GM23338 (cell line): ENCODE measurements around the gene SAMD4A. TPM values are rescaled to one million over a fixed set of nuclear protein-coding genes. Genes with fewer than 3 reads are reported as not detected.

Experiments
- ATAC-seq: fragments of 200-7000 bp; cut with Tn5 transposase; 3 replicates; pipeline ENCODE4 v1.9.1; 2020
- DNase-seq: peaks from one replicate; pipeline ENCODE4 v3.0.0-alpha.2; 2015; ENCODE audit warnings: low spot score
- H2AFZ ChIP-seq: fragments of 200-600 bp; sonication (generic); 2 replicates; pipeline ENCODE4 v1.8.0; 2016; ENCODE audit warnings: antibody characterized with exemption, mild to moderate bottlenecking, moderate library complexity
- H3F3A ChIP-seq: fragments of 200-600 bp; sonication (generic); replicated peaks from 2 replicates; pipeline ENCODE4 v1.8.0; 2017; ENCODE audit warnings: antibody characterized with exemption, mixed run types, low read depth
- H3K27ac ChIP-seq: fragments of 200-600 bp; sonication (generic); 2 replicates; pipeline ENCODE4 v1.6.1; 2016; ENCODE audit warnings: low read depth
- H3K27me3 ChIP-seq: fragments of 200-600 bp; sonication (generic); 2 replicates; pipeline ENCODE4 v1.8.0; 2016; ENCODE audit warnings: mild to moderate bottlenecking, mixed run types, moderate library complexity; ENCODE audit not compliant: insufficient read depth
- H3K36me3 ChIP-seq: fragments of 200-600 bp; sonication (generic); 2 replicates; pipeline ENCODE4 v1.8.0; 2016; ENCODE audit warnings: mild to moderate bottlenecking; ENCODE audit not compliant: insufficient read depth
- H3K4me1 ChIP-seq: fragments of 200-600 bp; sonication (generic); 2 replicates; pipeline ENCODE4 v1.8.0; 2016; ENCODE audit warnings: mild to moderate bottlenecking, moderate library complexity; ENCODE audit not compliant: insufficient read depth
- H3K4me2 ChIP-seq: fragments of 200-600 bp; sonication (generic); 2 replicates; pipeline ENCODE4 v1.7.1; 2017; ENCODE audit warnings: mixed run types
- H3K4me3 ChIP-seq: fragments of 200-600 bp; sonication (generic); 2 replicates; pipeline ENCODE4 v1.6.1; 2016; ENCODE audit warnings: mixed run types
- H3K79me2 ChIP-seq: fragments of 200-600 bp; sonication (generic); replicated peaks from 2 replicates; pipeline ENCODE4 v1.8.0; 2017; ENCODE audit warnings: mild to moderate bottlenecking; ENCODE audit not compliant: insufficient read depth
- H3K9me2 ChIP-seq: fragments of 200-600 bp; sonication (generic); 2 replicates; pipeline ENCODE4 v1.8.0; 2017; ENCODE audit not compliant: insufficient read depth
- H4K20me1 ChIP-seq: fragments of 200-600 bp; sonication (generic); replicated peaks from 2 replicates; pipeline ENCODE4 v1.8.0; 2017; ENCODE audit warnings: mild to moderate bottlenecking; ENCODE audit not compliant: insufficient read depth
- H3K27ac Mint-ChIP-seq: 2 replicates; pipeline ENCODE4 v1.8.0; 2020; ENCODE audit warnings: inconsistent platforms, mild to moderate bottlenecking, moderate library complexity, mixed read lengths
- H3K27me3 Mint-ChIP-seq: 3 replicates; pipeline ENCODE4 v1.8.0; 2022; ENCODE audit warnings: low read depth, mild to moderate bottlenecking, moderate library complexity, mixed read lengths, inconsistent platforms; ENCODE audit not compliant: insufficient read depth, poor library complexity
- H3K36me3 Mint-ChIP-seq: 3 replicates; pipeline ENCODE4 v1.8.0; 2021; ENCODE audit warnings: low read depth, mild to moderate bottlenecking, inconsistent platforms, moderate library complexity, mixed read lengths
- H3K4me1 Mint-ChIP-seq: 3 replicates; pipeline ENCODE4 v1.8.0; 2020; ENCODE audit warnings: mild to moderate bottlenecking, inconsistent platforms, mixed read lengths
- H3K4me3 Mint-ChIP-seq: 3 replicates; pipeline ENCODE4 v1.8.0; 2021; ENCODE audit warnings: moderate library complexity, mild to moderate bottlenecking, inconsistent platforms, mixed read lengths
- H3K9me3 Mint-ChIP-seq: 3 replicates; pipeline ENCODE4 v1.8.0; 2020; ENCODE audit warnings: moderate library complexity, mild to moderate bottlenecking, inconsistent platforms, mixed read lengths
- CTCF ChIP-seq, 2 experiments: fragments of 200-600 bp in 1 of 2; sonication (generic) in 1 of 2; conservative IDR thresholded peaks; 2 replicates each; pipeline versions ENCODE4 v1.5.1 to v1.6.1; 2016 to 2017; ENCODE audit warnings: antibody characterized with exemption in 2 of 2, low read depth in 2 of 2, mild to moderate bottlenecking in 2 of 2, moderate library complexity in 1 of 2
- EZH2 ChIP-seq: fragments of 200-600 bp; sonication (generic); IDR thresholded peaks from one replicate; pipeline ENCODE4 v1.8.0; 2017; ENCODE audit warnings: antibody characterized with exemption, mild to moderate bottlenecking, low read depth; ENCODE audit not compliant: unreplicated experiment
- EZH2phosphoT487 ChIP-seq: fragments of 200-600 bp; sonication (generic); IDR thresholded peaks from one replicate; pipeline ENCODE4 v1.8.1; 2018; ENCODE audit warnings: antibody characterized with exemption; ENCODE audit not compliant: unreplicated experiment
- JUNB ChIP-seq: IDR thresholded peaks from one replicate; pipeline ENCODE4 v1.6.1; 2016; ENCODE audit warnings: antibody characterized with exemption; ENCODE audit not compliant: unreplicated experiment
- ZNF462 ChIP-seq: fragments of 250-450 bp; sonication (Bioruptor Pico); IDR thresholded peaks from 2 replicates; pipeline ENCODE4 v1.5.0; 2020; ENCODE audit warnings: mild to moderate bottlenecking, moderate library complexity
- polyA plus RNA-seq: library from polyadenylated mRNA; unstranded; fragments of >200 nt; fragmentation: Nextera tagmentation; extraction: Ambion mirVana; gene quantifications from 2 replicates; pipeline ENCODE4 v1.2.1, GENCODE V29; 2016
- total RNA-seq: library from RNA; depleted of rRNA; stranded (reverse); fragments of >200 nt; shearing (Covaris generic); gene quantifications from 2 replicates; pipeline ENCODE4 v1.2.3, GENCODE V29; 2014

The SAMD4A gene
- total and polyA plus RNA-seq, 2 experiments from 2014 or later, result 1.6 to 6.9 TPM

- no peak for TF ChIP-seq ZNF462 (CRISPR knock-in tag)
Observed at GRCh38 chr14:54773171-54774006, 206.5 kb downstream of the SAMD4A start (continued).

- no peaks in the 10 kb centered on the region for H3F3A ChIP-seq
- no peaks in the 10 kb centered on the region for H3K79me2 ChIP-seq
- H3K27ac ChIP-seq, result no peak overlapping the region
- no peaks in the 10 kb centered on the region for H3K36me3 ChIP-seq
- no peak for TF ChIP-seq EZH2phosphoT487
- no peak for TF ChIP-seq JUNB
- TF ChIP-seq CTCF (conservative IDR thresholded peaks at IDR 0.05; ENCODE audit: low read depth in 2 of 2), result no peak
- no peak for TF ChIP-seq EZH2
- ATAC-seq (no peak), DNase-seq (no peak)
- Mint-ChIP-seq H3K27ac (no peak overlapping the region), H3K4me1 (peaks cover 20% of the 10 kb centered on the region), H3K36me3 (no peaks in the 10 kb centered on the region), H3K27me3 (peaks cover 11% of the 10 kb centered on the region), H3K4me3 (no peak overlapping the region), H3K9me3 (no peaks in the 10 kb centered on the region; the same call in 2 of the 3 replicates)
- no peak overlapping the region for H3K4me2 ChIP-seq
- H3K4me1 ChIP-seq, result peaks cover 7% of the 10 kb centered on the region
- H3K4me3 ChIP-seq, result no peak overlapping the region
- H3K27me3 ChIP-seq, result no peaks in the 10 kb centered on the region
- H2AFZ ChIP-seq, result no peak overlapping the region
- H3K9me2 ChIP-seq, result no peaks in the 10 kb centered on the region
- no peaks in the 10 kb centered on the region for H4K20me1 ChIP-seq
Observed at GRCh38 chr14:54774824-54775223, 207.9 kb downstream of the SAMD4A start.
